GM18498 (cell line): ENCODE data around the gene ACSF3.
"Not testable (repeated sequence)": the region's sequence is repeated elsewhere in the genome, so short reads cannot be mapped to it uniquely, and the experiment has no call there.

ENCODE experiments used
- ATAC-seq: cut with Tn5 transposase; IDR thresholded peaks from one replicate; pipeline ENCODE4 v1.9.1; 2021; ENCODE audit warnings: mild to moderate bottlenecking, moderate library complexity; ENCODE audit not compliant: unreplicated experiment

Gene ACSF3

DNA sequence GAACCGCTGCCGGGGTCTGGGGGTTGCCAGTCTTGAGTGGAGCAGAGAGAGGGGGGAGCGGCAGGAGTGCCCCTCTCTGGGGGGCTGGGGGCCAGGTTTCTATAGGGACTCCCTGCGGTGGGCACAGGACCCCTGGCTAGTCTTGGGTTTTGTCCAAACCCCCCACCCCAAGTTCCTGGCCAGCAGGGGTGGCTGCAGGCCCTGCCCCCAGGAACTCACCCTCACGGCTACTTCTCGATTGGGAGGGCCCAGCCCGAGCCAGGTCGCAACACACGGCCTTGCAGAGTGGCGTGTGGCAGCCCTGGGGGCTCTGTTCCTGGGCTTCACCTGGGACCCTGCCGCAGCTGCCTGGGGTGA is 78.5 kb downstream of the ACSF3 start:
- ATAC-seq, result no peak

DNA sequence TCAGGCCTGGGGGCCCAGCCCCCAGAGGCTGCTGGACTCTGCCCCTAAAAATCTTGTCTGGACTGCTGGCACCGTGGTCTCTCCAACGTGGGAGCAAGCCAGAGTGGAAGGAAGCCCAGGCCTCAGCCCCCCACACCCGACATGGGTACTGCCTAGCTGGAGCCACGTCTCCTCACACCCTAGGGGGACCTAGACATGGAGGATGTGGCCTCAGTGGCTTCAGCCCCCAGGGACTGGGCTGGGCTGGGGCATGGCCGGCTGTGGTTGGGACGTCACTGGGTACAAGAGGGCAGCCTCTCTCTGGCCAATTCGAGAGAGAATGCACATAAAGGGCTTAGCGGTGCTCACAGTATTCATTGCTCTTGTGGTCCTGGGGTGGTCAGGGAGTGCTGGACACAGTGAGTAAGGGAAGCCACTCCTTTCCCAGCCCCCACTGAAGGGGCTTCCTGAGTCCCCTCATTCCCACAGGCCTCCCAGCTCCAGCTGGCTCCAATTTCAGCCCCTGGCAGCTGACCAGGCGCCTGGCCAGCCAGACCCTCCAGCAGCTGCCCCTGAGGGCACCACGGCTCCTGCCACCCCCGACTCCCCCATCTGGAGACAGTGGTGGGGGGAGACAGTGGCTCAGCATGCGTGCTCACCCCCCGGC is 79.0 kb downstream of the ACSF3 start:
- no peak for ATAC-seq

DNA sequence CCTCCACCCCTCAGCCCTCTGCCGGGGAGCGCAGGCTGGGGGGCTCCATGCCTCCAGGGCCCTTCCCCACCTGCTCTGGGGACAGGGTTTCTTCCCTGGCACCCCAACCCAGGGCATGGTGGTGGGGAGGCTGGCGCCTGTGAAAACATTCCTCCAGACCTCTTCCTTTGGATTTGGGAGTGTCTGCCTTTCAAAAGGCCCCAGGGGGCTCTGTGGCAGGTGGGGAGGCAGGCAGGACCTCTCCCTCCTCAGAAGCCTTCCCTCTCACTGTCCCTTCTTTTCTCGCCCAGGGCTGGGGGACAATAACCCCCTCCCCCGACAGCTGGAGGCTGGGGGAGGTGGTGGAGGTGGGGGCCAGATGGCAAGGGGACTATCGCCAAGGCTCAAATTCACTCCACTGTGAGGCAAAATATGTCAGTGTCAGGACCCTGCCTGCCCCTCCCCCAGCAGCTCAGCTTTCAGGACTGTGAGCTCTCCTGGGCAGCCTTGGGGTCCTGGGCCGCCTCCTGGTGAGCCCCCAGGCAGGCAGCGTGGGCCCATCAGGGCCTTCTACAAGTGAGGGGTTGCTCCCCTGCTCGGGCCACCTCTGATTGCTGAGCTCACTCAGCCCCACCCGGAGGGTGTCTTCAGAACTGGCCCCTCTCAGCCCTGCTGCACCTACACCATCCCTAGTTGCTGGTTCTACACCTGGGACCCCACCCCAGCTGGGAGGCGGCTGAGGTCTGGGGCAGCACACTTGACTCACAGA is 79.7 kb downstream of the ACSF3 start:
- ATAC-seq, result no peak

DNA sequence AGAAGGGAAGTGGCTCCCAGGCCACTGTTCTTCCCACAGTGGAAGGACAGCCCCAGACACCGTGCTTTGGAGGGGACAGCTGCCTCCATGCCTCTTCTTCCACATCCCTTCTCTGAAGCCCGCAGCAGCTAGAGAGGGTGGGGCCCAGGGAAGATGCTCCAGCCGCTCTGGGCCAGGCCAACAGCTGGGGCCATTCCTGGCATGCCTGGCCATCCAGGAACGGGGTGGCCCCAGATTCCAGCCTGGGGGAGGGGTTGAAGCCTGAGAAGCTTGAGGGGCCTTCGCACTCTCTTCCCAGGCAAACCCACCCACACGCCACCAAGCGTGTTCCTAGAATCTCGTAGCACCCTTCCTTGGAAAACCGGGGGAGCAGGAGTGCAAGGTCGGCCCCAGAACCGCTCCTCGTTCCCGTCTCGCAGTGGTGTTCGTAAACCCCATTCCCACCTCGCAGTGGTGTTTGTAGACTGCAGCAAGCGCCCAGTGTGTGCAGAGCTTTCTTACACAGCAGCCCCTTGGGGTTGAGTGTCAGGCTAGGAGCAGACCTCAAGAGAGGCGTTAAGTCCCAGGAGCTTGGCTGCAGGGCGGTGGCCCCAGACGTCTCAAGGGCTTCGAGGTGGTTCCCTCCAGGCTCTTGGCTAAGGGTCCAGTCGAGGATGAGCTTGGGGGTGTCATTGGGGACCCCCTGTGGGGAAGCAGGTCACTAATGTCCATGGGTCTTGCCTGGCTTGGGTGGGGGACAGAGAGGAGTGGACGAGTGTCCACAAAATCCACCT is 80.6 kb downstream of the ACSF3 start:
- no peak for ATAC-seq

DNA sequence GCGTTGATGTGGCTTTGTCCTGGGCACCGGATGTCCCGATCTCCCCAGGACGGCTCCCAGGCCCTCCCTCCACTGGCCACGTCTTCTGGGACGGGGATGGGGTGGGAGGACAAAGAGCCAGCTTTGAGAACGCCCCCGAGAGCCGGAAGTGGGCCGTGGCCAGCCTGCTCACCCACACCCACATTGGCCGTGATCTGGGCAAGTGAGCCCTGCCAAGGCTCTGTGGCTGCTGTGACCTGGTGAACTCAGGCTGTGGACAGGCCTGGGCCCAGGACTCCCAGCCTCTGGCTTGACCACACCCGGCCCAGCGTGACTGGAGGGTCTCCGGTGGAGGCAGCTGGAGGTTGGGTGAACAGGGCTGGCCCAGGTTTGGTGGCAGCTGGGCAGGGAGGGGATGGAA is 81.2 kb downstream of the ACSF3 start:
- no peak for ATAC-seq

DNA sequence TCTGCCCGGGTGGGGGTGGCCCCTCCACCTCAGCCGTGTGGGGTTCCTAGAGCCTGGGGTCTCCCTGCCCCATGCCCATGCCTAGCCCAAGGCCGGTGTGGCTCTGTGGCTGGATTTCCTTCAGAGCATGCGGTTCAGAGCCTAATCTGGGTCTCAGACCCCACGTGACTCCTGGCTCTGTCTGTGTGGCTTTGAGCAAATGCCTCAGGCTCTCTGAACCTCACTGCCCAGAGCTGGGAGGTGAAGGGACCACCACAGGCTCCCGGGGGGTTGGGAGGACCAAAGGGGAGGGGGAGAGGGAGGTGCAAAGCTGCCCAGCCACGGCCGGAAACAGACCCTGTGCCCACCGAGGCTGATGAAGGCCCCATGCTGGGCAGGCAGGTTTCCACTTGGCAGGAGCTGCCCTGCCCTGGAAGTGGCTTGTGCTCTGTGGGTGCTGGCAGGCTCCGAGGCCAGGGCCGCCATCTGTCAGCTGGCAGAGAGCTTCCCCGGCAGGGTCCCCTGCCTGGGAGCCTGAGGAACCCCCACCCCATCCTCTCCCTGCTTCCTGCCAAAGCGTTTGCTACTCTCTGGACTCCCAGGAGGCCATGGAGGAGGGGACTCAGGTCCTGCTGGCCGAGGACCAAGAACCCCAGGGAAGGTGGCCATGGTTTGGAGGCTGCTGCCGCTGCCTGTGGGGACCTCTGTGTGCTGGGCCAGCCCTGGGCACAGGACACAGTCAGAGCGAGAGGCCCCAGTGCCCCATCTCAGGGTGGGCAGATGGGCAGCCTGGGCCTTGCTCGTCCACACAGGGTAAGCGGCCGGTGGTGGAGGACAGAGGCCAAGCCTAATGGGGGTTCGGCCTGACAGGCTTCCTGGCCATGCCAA is 81.9 kb downstream of the ACSF3 start:
- ATAC-seq, result no peak

DNA sequence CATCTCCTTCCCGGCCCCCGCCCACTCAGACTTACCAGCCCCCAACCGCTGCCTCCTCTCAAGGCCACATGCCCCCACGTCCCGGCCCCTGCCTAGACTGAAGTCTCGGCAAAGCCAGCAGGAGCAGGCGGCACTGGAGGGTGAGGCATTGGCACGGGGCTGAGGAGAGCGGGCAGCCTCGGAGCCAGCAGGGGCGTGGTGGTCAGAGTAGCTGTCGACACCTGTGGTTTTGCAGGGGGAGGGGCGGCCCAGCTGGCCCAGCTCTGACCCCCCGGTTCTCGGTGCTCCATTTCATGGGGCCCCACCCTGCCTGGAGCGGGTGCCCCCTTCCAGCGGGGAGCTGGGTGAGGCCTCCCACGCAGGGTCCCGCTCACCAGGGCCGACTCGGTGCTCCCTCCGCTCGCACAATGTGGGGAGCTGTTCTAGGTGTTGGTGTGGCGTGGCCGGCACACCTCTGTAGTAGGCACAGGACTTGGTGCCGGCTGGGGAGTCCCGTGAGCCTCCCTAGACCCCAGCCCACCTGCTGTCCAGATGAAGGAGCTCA is 82.6 kb downstream of the ACSF3 start:
- ATAC-seq, result no peak

DNA sequence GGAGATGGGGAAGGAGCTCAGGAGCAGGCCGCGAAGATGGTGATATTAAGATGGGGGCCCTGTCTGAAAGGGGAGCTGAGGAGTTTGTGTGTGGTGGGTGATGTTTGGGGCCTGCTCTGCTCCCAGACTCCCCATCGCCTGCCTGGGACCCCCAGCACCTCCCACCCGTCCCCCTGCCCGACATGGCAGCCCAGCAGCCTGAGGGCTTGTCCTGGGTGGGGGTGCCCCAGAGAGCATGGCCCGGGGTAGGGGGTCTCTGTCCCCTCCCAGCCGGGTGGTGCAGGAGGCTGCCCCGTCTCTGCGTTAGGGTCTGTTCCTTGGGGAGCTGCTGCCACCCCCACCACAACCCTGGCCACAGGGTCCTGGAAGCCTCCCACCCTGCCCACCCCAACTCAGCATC is 83.1 kb downstream of the ACSF3 start:
- ATAC-seq, result no peak

DNA sequence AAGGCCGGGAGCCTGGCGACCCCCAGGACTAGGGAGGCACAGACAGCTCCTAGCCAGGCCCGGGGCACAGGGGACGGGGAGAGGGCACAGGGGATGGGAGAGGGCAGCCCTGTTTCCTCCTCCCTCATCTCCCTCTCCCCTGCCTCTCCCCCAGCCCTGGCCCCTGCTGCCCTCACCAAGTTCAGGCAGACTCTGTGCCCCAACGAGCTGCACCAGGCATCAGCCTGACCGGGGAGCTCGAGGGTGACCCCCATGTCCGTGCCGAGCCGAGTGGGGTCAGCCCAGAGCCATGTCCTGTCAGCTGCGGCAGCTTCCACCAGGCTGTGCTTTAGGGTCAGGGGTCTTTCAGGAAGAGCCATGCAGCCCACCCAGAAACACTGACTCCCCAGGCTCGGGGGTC is 83.8 kb downstream of the ACSF3 start:
- no peak for ATAC-seq

DNA sequence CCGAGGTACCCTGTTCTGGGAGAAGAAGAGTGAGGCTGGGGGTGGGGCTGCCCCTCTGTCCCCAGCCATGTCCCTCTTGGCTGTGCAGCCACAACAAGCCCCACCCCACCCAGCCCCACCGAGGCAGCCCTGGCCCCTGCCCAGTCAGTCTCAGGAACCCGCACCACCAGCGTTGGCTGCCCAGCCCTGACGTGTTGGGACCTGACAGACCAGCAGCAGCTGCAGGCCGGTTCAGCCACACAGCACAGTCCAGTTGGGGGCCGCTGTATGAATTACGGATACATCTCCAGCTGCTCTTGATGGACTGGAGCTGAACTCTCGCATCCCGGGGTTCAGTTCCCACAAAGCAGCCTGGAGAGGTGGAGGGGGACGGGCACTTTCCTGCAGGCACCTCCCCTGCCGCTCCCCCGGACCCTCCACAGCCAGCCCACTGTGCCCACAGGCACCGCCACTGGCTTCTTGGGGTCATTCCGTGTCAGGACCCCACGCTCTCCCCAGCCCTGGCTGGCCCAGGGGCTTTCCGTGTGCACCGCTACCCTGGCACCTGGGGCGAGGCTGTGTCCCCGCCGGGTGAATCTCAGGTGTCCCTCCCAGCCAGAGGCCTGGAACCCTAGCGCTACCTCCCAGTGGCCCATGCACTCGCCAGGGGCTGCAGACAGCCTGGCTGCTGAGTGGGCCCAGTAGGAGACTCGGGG is 84.9 kb downstream of the ACSF3 start:
- ATAC-seq, result no peak

DNA sequence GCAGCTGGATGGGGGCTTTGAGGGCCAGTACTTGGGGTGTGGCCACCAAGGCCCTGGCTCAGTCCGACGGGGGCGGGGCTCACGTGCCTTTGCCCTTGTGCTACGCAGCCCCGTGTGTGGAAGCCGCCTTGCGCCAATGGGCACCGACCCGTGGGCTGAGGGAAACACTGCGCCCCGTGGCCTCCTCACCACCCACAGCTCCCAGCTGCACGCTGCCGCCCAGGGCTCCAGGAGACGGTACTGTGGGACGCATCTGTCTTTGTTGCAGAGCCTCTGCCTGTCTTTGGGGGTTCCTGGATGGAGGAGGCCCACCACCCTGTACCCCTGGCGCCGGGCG is 85.5 kb downstream of the ACSF3 start:
- ATAC-seq, result no peak

DNA sequence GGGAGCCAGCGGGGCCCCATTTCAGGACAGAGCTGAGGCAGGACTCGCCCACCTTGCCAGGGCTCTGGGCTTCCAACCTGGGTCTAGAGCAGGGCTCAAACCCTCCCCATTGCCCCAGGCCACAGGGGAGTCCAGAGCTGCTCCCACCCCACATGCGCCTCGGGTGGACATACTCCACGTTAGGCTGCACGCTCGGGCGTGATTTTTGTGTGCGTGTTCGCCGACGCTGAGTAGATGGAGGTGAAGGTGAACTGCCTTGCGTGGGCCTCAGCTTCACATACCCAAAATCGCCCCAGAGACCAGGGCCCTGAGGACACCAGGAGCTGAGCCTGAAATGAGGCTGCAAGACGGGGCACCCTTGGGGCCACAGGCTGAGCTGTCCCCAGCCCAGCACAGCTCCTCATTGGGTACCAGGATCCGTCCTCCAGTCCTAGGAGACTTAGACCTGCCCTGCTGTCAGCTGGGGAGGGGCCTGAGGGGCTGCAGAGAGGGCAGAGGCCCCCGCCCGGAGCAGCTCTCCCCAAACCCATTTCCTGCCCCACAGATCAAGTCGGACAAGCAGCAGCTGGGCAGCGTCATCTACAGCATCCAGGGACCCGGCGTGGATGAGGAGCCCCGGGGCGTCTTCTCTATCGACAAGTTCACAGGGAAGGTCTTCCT is 86.1 kb downstream of the ACSF3 start:
- ATAC-seq, result no peak

DNA sequence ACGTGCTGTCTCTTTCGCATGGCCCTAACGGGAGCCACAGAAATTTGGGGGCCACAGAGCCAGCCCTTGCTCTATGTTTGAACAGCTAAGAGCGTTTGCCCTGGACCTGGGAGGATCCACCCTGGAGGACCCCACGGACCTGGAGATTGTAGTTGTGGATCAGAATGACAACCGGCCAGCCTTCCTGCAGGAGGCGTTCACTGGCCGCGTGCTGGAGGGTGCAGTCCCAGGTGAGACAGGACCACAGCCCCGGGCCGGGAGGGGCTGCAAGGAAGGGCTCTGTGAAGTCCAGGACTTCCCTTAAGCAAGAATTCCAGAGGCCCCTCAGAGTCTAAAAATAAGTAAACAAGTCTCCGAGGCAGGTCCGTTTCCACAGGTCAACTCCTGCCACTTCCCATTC is 89.8 kb downstream of the ACSF3 start:
- ATAC-seq, result no peak

DNA sequence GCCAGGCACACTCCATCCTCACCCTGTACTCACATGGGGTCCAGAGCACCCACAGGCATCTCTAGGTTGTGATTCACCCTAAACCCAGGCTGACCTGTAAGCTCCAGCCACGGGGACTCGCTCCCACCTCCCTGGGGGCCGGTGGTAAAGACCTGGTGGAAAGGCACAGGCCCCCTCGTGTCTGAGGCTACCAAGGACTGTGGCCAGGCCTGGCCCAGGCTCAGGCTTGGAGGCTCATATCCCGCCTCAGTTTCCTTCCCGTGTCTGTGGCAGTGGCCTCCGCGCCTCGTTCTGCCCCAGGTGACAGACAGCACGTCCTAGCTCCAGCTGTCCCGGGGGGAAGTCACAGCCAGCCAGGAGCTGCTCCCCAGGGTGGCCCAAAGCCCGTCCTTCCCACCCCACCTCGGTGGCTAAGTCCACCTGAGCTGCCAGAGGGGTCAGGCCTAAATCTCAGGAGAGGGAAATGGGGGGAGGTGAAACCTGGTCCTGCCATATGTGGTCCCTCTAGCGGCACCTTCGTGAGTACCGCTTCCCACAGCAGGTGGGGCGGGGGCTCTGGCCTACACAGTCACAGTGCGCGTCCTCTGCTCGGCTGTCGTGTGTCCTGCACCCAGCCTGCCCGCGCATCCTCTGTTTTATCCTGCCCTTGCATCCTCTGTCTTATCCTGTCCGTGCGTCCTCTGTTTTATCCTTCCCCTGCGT is 90.5 kb downstream of the ACSF3 start:
- ATAC-seq, result no peak

DNA sequence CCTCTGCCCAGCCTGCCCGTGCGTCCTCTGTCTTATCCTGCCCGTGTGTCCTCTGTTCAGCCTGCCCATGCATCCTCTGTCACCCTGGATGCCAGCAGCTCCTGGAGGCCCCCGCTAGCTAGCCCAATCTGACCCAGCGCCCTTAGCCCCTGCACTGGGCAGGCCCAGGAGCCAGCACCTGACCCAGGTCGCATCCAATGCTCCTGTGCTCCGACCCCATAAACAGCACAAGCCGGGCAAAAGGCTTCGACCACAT is 91.0 kb downstream of the ACSF3 start:
- no peak for ATAC-seq

DNA sequence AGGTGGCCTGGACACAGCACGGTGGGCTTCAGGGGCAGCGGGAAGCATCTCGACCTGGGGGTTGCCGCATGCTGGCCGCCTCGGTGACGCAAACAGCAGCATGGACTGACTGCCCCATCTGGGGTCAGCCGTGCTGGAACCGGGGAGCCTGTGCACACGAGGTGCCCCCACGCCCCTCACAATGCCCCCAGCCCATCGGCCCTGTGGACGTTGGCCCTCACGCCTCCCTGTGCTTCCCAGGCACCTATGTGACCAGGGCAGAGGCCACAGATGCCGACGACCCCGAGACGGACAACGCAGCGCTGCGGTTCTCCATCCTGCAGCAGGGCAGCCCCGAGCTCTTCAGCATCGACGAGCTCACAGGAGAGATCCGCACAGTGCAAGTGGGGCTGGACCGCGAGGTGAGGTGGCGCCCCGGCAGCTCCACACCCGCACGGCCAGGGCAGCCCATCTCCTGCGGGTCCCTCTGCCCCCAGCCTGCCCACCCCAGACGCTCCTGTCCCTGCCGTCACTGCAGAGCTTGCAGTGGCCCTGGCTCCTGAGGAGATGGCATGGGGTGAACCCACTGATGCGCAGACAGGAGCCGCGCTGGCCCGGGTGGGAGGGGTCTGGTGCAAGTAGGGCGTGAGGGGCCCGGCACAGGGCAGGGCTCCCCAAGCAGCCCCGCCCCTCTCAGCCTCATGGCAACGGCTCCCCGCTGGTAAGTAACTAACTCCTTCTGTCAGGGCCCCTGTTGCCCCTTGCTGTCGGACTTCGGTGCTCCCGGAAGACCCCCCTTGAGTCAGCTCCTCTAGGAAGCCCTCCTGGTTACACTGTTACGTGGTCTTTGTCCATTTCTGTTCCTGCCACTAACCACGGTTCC is 91.5 kb downstream of the ACSF3 start:
- no peak for ATAC-seq

DNA sequence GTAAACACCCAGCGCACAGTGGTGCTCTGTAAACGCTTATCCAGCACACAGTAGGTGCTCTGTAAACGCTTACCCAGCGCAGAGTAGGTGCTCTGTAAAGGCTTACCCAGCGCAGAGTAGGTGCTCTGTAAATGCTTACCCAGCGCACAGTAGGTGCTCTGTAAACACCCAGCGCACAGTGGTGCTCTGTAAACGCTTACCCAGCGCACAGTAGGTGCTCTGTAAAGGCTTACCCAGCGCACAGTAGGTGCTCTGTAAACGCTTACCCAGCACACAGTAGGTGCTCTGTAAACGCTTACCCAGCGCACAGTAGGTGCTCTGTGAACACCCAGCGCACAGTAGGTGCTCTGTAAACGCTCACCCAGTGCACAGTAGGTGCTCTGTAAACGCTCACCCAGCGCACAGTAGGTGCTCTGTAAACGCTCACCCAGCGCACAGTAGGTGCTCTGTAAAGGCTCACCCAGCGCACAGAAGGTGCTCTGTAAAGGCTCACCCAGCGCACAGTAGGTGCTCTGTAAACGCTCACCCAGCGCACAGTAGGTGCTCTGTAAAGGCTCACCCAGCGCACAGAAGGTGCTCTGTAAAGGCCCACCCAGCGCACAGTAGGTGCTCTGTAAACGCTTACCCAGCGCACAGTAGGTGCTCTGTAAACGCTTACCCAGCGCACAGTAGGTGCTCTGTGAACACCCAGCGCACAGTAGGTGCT is 92.4 kb downstream of the ACSF3 start:
- not testable (repeated sequence) for ATAC-seq

DNA sequence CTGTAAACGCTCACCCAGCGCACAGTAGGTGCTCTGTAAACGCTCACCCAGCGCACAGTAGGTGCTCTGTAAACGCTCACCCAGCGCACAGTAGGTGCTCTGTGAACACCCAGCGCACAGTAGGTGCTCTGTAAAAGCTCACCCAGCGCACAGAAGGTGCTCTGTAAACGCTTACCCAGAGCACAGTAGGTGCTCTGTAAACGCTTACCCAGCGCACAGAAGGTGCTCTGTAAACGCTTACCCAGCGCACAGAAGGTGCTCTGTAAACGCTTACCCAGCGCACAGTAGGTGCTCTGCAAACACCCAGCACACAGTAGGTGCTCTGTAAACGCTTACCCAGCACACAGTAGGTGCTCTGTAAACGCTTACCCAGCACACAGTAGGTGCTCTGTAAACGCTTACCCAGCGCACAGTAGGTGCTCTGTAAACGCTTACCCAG is 93.0 kb downstream of the ACSF3 start:
- not testable (repeated sequence) for ATAC-seq
